ENCODE results near the gene FAM78A.

- no peak for TF ChIP-seq CTCF (conservative IDR thresholded peaks at IDR 0.05)
- no peak for TF ChIP-seq ZFX (IDR thresholded peaks at IDR 0.05)
These were observed 47.3 kb upstream of the FAM78A start for GRCh38 chr9:131323629-131324028.
